K562 (cell line): ENCODE results near the gene TAOK2. TPM values are rescaled to one million over a fixed set of nuclear protein-coding genes. Genes with fewer than 3 reads are reported as not detected.

Experiments used
- ATAC-seq: fragments of 200-7000 bp; cut with Tn5 transposase; 3 replicates; pipeline ENCODE4 v1.9.1; 2020; ENCODE audit warnings: moderate library complexity
- BruUV-seq: library from RNA; stranded (reverse); fragments of 400-500 nt; replicated peaks from 2 replicates; lab custom pipeline; 2021; lab: Mats Ljungman, UMichigan
- CTCF ChIA-PET: fragments of 300-600 bp; formaldehyde crosslinking; extraction: SDS; loops from one replicate; lab custom pipeline; 2021; ENCODE audit warnings: low intra/inter-chr PET ratio; lab: Yijun Ruan, JAX
- POLR2A ChIA-PET: fragments of 300-600, 350-650 bp; sonication (Branson Sonifier 250); formaldehyde crosslinking; extraction: SDS; loops from one replicate; lab custom pipeline; 2021; ENCODE audit warnings: antibody characterized with exemption, inconsistent platforms; lab: Yijun Ruan, JAX
- DNase-seq, 4 experiments: peaks; one replicate each; pipeline versions ENCODE4 v3.0.0 to v3.0.0-alpha.2; 2011 to 2018; ENCODE audit warnings: low spot score in 3 of 4, mixed read lengths in 3 of 4; ENCODE audit errors: extremely low read depth in 1 of 4
- FAIRE-seq: peaks from 2 replicates; lab custom pipeline; 2011; peaks lifted over from hg19 to GRCh38; lab: Jason Lieb, UNC
- H2AFZ ChIP-seq: 2 replicates; pipeline ENCODE4 v1.6.0; 2011; ENCODE audit warnings: low read depth, low read length, control low read depth, inconsistent platforms
- H3K27ac ChIP-seq: fragments of 200-600 bp; 3 replicates; pipeline ENCODE4 v1.8.0; 2011; ENCODE audit warnings: low read depth, mild to moderate bottlenecking, control low read depth, inconsistent platforms, low read length, moderate library complexity, mixed read lengths; ENCODE audit errors: extremely low read depth
- H3K27me3 ChIP-seq, 2 experiments: fragments of 300-600 bp in 1 of 2; 2 replicates in 1 of 2; 3 replicates in 1 of 2; pipeline versions ENCODE4 v1.6.0 to v1.8.0; 2011; ENCODE audit warnings: inconsistent platforms in 2 of 2, low read length in 2 of 2, mild to moderate bottlenecking in 1 of 2, mixed read lengths in 1 of 2, moderate library complexity in 1 of 2; ENCODE audit not compliant: control insufficient read depth in 2 of 2, insufficient read depth in 2 of 2
- H3K36me3 ChIP-seq: fragments of 300-600 bp; 3 replicates; pipeline ENCODE4 v1.8.0; 2011; ENCODE audit warnings: mild to moderate bottlenecking, low read length, inconsistent platforms; ENCODE audit not compliant: control insufficient read depth, insufficient read depth
- H3K4me1 ChIP-seq, 2 experiments: fragments of 200-600 bp in 1 of 2; replicated peaks in 1 of 2; 2 replicates in 1 of 2; 3 replicates in 1 of 2; pipeline versions ENCODE4 v1.5.1 to v1.8.0; 2011; ENCODE audit warnings: inconsistent platforms in 2 of 2, low read length in 2 of 2, mild to moderate bottlenecking in 1 of 2, mixed read lengths in 1 of 2, moderate library complexity in 1 of 2; ENCODE audit not compliant: control insufficient read depth in 2 of 2, insufficient read depth in 2 of 2
- H3K4me2 ChIP-seq: 2 replicates; pipeline ENCODE4 v1.6.1; 2011; ENCODE audit warnings: low read length, control low read depth, inconsistent platforms, mixed read lengths; ENCODE audit not compliant: insufficient read depth
- H3K4me3 ChIP-seq: fragments of 200-600 bp; sonication (generic), shearing (Covaris generic); 2 replicates; pipeline ENCODE4 v1.5.1; 2016; ENCODE audit warnings: control low read depth, inconsistent platforms
- H3K79me2 ChIP-seq: fragments of 200-600 bp; 3 replicates; pipeline ENCODE4 v1.8.0; 2011; ENCODE audit warnings: low read length, inconsistent platforms; ENCODE audit not compliant: control insufficient read depth, insufficient read depth
- H3K9ac ChIP-seq, 2 experiments: 2 replicates each; pipeline versions ENCODE4 v1.6.0 to v1.6.1; 2011; ENCODE audit warnings: low read depth in 2 of 2, low read length in 2 of 2, control low read depth in 1 of 2, inconsistent platforms in 1 of 2, mild to moderate bottlenecking in 1 of 2, mixed read lengths in 1 of 2; ENCODE audit not compliant: insufficient read depth in 1 of 2
- H3K9me1 ChIP-seq: one replicate; pipeline ENCODE4 v1.6.0; 2011; ENCODE audit warnings: inconsistent platforms, mild to moderate bottlenecking, low read length, moderate library complexity; ENCODE audit not compliant: control insufficient read depth, insufficient read depth
- H3K9me3 ChIP-seq: replicated peaks from 2 replicates; pipeline ENCODE4 v1.5.1; 2011; ENCODE audit warnings: low read depth, low read length, inconsistent platforms; ENCODE audit not compliant: control insufficient read depth, insufficient read depth
- H4K20me1 ChIP-seq: replicated peaks from 2 replicates; pipeline ENCODE4 v1.6.1; 2011; ENCODE audit warnings: low read length, inconsistent platforms, mixed read lengths; ENCODE audit not compliant: control insufficient read depth, insufficient read depth
- ATF7 ChIP-seq: fragments of 450-650 bp; IDR thresholded peaks from 2 replicates; pipeline ENCODE4 v1.7.1; 2014; ENCODE audit warnings: mild to moderate bottlenecking, moderate library complexity
- EP300 ChIP-seq: IDR thresholded peaks from 2 replicates; pipeline ENCODE4 v1.6.1; 2012; ENCODE audit warnings: low read length, improper control_type of control experiment
- GMEB1 ChIP-seq: fragments of 250-450 bp; sonication (Bioruptor Pico); IDR thresholded peaks from 2 replicates; pipeline ENCODE4 v1.4.0; 2020; ENCODE audit warnings: mild to moderate bottlenecking
- HDAC1 ChIP-seq, 2 experiments: fragments of 450-650 bp; IDR thresholded peaks; 2 replicates each; pipeline ENCODE4 v1.6.1; 2016 to 2017; ENCODE audit warnings: inconsistent platforms in 1 of 2, mild to moderate bottlenecking in 1 of 2, moderate library complexity in 1 of 2
- KDM5B ChIP-seq: fragments of 200-600 bp; sonication (generic); IDR thresholded peaks from 2 replicates; pipeline ENCODE4 v1.6.1; 2012; ENCODE audit warnings: low read depth, mild to moderate bottlenecking, moderate library complexity, low read length, control low read depth, inconsistent platforms; ENCODE audit not compliant: insufficient replicate concordance
- MYBL2 ChIP-seq, 2 experiments: fragments of 450-650 bp in 1 of 2; sonication (generic) in 1 of 2; formaldehyde crosslinking in 1 of 2; IDR thresholded peaks; 2 replicates each; pipeline versions ENCODE4 v1.6.1 to v1.8.1; 2017 to 2022; ENCODE audit warnings: borderline replicate concordance in 1 of 2, inconsistent platforms in 1 of 2, low read depth in 1 of 2, mild to moderate bottlenecking in 1 of 2, missing genetic modification reagents in 1 of 2, moderate library complexity in 1 of 2
- NR2C2 ChIP-seq, 2 experiments: fragments of 200-800 bp in 1 of 2; sonication (Bioruptor generic) in 1 of 2; sonication (generic) in 1 of 2; formaldehyde crosslinking in 1 of 2; IDR thresholded peaks; 2 replicates each; pipeline versions ENCODE4 v1.6.1 to v1.8.0; 2016 to 2022; ENCODE audit warnings: mild to moderate bottlenecking in 1 of 2, missing compliant biosample characterization in 1 of 2, missing genetic modification characterization in 1 of 2, missing genetic modification reagents in 1 of 2
- SIRT6 ChIP-seq: IDR thresholded peaks from one replicate; pipeline ENCODE4 v1.6.1; 2012; ENCODE audit warnings: low read depth, mild to moderate bottlenecking, control low read depth, inconsistent platforms, low read length, moderate library complexity
- TAF7 ChIP-seq: fragments of 450-650 bp; IDR thresholded peaks from 2 replicates; pipeline ENCODE4 v1.6.1; 2016; ENCODE audit warnings: missing genetic modification characterization, missing compliant biosample characterization
- TBP ChIP-seq: optimal IDR thresholded peaks from 2 replicates; pipeline ENCODE3; 2011; ENCODE audit warnings: low read depth, low read length, improper control_type of control experiment
- YBX1 ChIP-seq: fragments of 450-650 bp; IDR thresholded peaks from 2 replicates; pipeline ENCODE4 v1.7.1; 2016; ENCODE audit warnings: mild to moderate bottlenecking
- ZBTB12 ChIP-seq: fragments of 250-450 bp; sonication (Bioruptor Pico); IDR thresholded peaks from 2 replicates; pipeline ENCODE4 v1.4.0; 2020
- ZSCAN32 ChIP-seq: fragments of 450-650 bp; formaldehyde crosslinking; IDR thresholded peaks from 2 replicates; pipeline ENCODE4 v1.4.0; 2020; ENCODE audit warnings: mild to moderate bottlenecking, moderate library complexity
- WGBS: fragments of 100-300 bp; shearing (Covaris generic); methylation state at CpG from one replicate; pipeline ENCODE4 v1.1.6; 2016; ENCODE audit warnings: low coverage, mixed read lengths; ENCODE audit not compliant: insufficient coverage; ENCODE audit errors: missing lambda C conversion rate; 5-methylcytosine and 5-hydroxymethylcytosine counted together
- in situ Hi-C: fragments of 300-500 bp; cut with MboI; formaldehyde crosslinking; loops from 4 replicates; pipeline ENCODE4 v1.15.0; 2018; ENCODE audit warnings: inconsistent platforms, mixed read lengths
- intact Hi-C: fragments of 100-400 bp; cut with micrococcal nuclease; formaldehyde crosslinking; loops from 2 replicates; pipeline ENCODE4 v1.14.2; 2022
- polyA plus RNA-seq, 8 experiments: library from polyadenylated mRNA; depleted of rRNA in 4 of 8; stranded (reverse) in 5 of 8; unstranded in 3 of 8; fragments of >200 nt; fragmentation: Nextera tagmentation in 2 of 8; fragmentation: Illumina TruSeq in 1 of 8; extraction: Ambion mirVana in 2 of 8; extraction: Trizol in 1 of 8; gene quantifications; 2 replicates each; pipeline versions ENCODE4 v1.2.1 to v1.2.3, GENCODE V29; 2011 to 2014; ENCODE audit warnings: inconsistent platforms in 1 of 8, missing spikeins in 1 of 8
- total RNA-seq, 7 experiments: library from RNA; depleted of rRNA in 6 of 7; stranded (reverse); fragments of >200 nt in 6 of 7; fragmentation: Illumina TruSeq in 2 of 7; extraction: Trizol in 2 of 7; gene quantifications; 2 replicates each; pipeline versions ENCODE4 v1.2.1 to v1.2.3, GENCODE V29; 2011 to 2021; ENCODE audit warnings: low replicate concordance in 1 of 7

TAOK2 gene
- total and polyA plus RNA-seq, 9 of the 15 experiments (the other 6 are each of a cell fraction or from before 2014, with no cell fraction given), result 0.10 to 41.8 (median 13.7) TPM

DNA sequence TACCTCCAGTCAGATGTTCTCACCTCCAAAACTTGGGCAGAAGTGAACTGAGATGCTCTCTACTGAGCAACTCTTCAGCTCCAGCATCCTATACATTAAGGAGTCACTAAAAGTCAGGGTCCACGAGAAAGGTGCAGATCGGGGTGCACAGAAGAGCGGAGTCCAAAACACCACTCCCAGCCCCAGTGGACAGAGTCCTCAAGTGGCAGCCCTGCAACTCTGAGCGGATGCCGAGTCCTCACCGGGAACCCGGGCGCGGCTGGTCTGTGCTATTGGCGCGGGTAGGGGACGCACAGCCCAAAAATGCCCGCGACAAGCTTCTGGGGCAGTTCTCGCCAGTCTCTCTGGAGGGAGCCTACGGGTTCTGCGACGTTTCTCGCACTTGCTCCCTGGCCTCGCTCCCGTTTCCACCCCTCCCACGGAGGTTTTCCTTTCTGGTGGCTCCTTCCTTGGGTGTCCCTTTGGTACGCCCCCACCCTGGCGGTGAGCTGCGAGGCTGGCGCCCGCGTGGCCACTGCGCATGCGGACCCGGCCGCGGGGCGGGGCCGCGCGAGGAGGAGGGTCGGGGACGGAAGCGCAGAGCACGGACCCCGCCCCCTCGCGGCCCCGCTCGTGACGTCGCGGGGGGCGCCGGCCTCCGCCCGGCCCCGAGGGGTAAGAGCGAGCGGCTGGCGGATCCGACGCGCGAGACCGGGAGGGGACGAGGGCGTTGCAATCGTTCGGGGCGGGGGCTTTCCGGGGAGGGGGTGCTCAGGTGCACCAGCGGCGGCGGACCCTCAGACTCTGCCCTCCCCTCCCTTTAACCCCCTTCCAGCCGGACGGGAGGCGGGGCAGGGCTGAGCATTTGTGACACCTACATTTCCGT, 12.0 kb upstream of the TAOK2 start, which contains the start of gene TMEM219:
TMEM219 (plus strand) TSS at position 601 of the 865 bp plus-strand sequence. CDS start 1,065 bp downstream, outside the sequence.
- intact Hi-C loops, result loop anchor here (5.0 kb wide), 1 partner anchor 34 kb away; the partner anchor contains the start of gene KCTD13
- peak; percentile 98 for ATAC-seq
- ChIA-PET POLR2A (interaction anchor here (0.6 to 3.3 kb wide), 8 partner anchors 12 to 810 kb away, joined by 3 to 18 read pairs (median 4); partner anchors contain the start of gene TAOK2), CTCF (no interaction called here)
- Histone ChIP-seq H3K9me1 (no peaks in the 10 kb centered on the region), H3K36me3 (peaks cover 7% of the 10 kb centered on the region; the same call in 2 of the 3 replicates), H4K20me1 (no peaks in the 10 kb centered on the region), H3K79me2 (peaks cover 7% of the 10 kb centered on the region; the same call in 2 of the 3 replicates), H3K27ac (peak within 1 kb of the TSS; percentile 85), H2AFZ (peak within 1 kb of the TSS; percentile 100), H3K4me3 (peak within 1 kb of the TSS; percentile 69), H3K4me1 (peaks cover 12 to 20% of the 10 kb centered on the region in 2 experiments; a peak in 4 of 5 replicates), H3K27me3 (no peaks in the 10 kb centered on the region), H3K9ac (peak within 1 kb of the TSS; percentile 86 to 95), H3K9me3 (no peaks in the 10 kb centered on the region; the same call in 1 of the 2 replicates), H3K4me2 (peak within 1 kb of the TSS; percentile 87)
- FAIRE-seq, result peak; percentile 74
- WGBS, result under 1% methylated on average over 59 of the region's 75 CpGs
- DNase-seq, result peak; percentile 94 to 99 (median 98)
- TSS peak; percentile 97 for BruUV-seq
- in situ Hi-C loops, result no loop called here
- TF ChIP-seq EP300 (no peak), HDAC1 (IDR thresholded peaks at IDR 0.05) (peak in 1 of 2 experiments; percentile 50; a peak in 1 of 4 replicates), TAF7 (tag) (peak; percentile 69), GMEB1 (peak; percentile 78), TBP (peak; percentile 69), YBX1 (no peak), SIRT6 (no peak), ZSCAN32 (CRISPR knock-in tag) (no peak), KDM5B (peak; percentile 70), ATF7 (peak; percentile 99), MYBL2 (IDR thresholded peaks at IDR 0.05; ENCODE audit: low read depth) (no peak), MYBL2 (CRISPR knock-in tag; IDR thresholded peaks at IDR 0.05; ENCODE audit: borderline replicate concordance) (no peak), ZBTB12 (peak; percentile 59; the same call in 1 of the 2 replicates), NR2C2 (CRISPR knock-in tag; IDR thresholded peaks at IDR 0.05) (no peak), NR2C2 (tag; IDR thresholded peaks at IDR 0.05) (peak; percentile 36)
